GM10847 (cell line): ENCODE data around the gene TM2D1.

Experiments used
- POLR2A ChIP-seq: IDR thresholded peaks from 2 replicates; pipeline ENCODE4 v1.6.1; 2011; ENCODE audit not compliant: insufficient read length; ENCODE audit errors: extremely low read depth

TM2D1 gene

GRCh38 chr1:61659061-61659460, 65.9 kb downstream of the TM2D1 start:
- TF ChIP-seq POLR2A = no peak

GRCh38 chr1:61655453-61655852, 69.5 kb downstream of the TM2D1 start:
- TF ChIP-seq POLR2A = no peak

- TF ChIP-seq POLR2A = no peak
Measured at GRCh38 chr1:61654067-61654466, 70.9 kb downstream of the TM2D1 start.

DNA sequence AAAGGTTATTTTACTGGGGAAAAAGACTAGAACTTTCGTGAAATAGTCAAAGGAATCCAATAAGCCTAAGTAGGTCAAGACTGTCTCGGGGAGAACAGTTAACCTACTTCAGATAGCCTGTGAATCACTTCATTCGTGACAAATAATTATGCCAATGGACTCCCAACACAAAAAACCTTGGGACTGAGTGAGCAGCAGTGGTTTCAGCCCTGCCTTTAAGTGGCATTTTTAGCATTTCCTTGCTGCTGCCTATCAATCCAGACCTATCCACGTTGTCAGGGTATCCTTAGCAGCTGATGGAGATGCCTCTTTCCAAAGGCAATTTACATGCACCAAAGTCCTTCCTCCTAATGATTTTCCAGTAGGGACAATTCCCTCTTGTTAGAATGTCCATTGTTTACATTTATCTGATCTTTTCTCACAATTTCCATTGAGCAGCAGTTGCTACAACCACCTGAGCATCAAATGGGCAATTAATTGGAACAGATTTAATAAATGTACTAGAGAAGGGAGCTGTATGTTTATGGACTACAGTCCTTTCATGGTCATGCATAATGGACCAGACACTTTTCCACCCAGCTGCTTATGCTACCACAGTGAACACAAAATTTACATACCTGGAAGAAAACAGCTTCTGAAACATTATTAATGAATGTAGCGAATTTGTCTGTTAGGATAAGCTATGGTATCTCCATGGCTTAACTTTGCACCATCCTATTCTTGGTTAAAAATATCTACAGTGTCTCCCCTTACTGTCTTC, 75.8 kb downstream of the TM2D1 start:
- TF ChIP-seq POLR2A = no peak

GRCh38 chr1:61647142-61647541, 77.8 kb downstream of the TM2D1 start:
- TF ChIP-seq POLR2A = no peak

DNA sequence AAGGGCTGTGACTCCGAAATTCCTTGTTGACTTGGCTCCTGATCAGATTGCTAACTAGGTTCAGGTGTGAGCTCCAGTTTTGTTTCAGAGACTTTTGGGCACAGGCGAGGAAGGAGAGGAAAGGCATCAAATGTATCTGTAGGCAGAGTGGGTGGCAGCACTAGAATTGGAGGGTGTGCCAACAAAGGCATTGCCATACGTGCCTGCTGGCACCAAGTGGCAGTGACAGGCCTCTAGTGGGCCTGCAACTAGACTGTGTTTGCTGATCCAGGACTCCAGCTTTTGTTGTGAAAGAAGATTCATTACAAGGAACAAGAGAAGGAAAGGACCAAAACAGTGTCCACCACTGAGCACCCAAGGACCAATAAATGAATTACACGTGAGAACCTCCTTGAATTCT, 79.5 kb downstream of the TM2D1 start:
- no peak for TF ChIP-seq POLR2A

- TF ChIP-seq POLR2A = no peak
Measured at GRCh38 chr1:61644303-61644702, 80.6 kb downstream of the TM2D1 start.

DNA sequence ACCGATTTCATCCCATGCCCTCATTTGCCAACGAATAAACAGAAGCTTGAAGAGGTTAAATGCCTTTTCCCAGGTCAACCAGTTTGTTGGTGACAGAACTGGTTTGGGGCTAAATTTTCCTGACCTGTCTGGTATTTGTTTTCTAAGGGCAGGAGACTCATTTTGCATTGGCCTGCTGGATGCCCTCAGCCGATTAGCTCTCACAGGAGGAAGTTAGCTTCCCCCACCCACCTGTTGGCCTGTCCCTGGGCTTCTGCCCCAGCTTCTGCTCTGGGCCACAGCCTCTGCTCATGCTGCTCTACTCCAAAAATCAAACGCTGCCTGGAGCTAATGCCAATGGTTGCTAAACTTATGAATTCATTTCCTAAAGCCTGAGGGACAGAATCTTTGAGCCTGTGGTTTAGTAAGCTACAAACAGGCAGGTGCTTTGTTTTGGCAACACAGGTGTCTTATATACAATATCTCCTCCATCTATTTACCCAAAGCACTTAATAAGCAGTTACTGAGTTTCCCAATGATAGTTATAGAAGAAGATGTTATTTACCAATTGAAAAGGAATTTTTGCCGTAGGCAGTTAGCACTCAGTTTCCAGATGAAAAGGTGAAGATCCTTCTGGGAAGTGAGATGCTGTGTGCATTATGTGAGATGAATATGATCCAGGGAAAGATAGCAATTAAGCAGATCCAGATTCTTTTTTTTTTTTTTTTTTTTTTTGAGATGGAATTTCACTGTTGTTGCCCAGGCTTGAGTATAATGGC, 82.3 kb downstream of the TM2D1 start:
- no peak for TF ChIP-seq POLR2A

- no peak for TF ChIP-seq POLR2A
Measured at GRCh38 chr1:61641578-61642336, 83.2 kb downstream of the TM2D1 start.

GRCh38 chr1:61640531-61641530, 84.1 kb downstream of the TM2D1 start:
- TF ChIP-seq POLR2A = no peak

DNA sequence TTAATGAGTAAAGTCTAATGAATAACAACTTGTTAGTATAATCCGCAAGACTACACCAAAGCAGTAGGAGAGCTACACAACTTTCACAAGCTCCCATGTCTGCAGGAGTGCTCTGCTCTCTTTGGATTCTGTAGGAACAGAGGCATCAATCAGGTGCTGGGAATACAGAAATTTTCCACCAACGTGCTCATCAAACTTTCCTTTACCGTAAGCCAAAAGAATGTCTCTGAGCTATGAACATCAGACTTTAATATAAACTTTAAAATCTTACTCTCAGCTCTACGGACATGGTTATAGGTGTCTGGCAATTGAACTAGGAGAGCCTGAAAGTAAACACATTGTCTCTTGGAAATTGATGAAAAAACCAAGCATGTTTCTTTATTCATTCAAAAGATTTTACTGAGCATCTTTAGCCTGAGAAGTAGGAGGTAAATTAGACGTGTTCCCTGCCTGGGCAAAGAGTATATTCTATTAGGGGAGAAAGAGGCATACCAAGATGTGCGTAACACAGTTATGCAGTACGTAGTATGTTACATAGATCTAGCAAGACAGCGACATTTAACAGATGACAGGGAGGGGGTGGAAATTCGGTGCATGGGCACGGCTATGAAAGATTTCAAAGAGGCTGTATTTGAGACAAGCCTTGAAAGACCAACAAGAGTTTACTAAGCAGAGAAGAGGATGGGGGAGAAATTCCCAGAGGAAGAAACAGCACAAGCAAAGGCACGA, 85.2 kb downstream of the TM2D1 start:
- TF ChIP-seq POLR2A = no peak

GRCh38 chr1:61638911-61639605, 85.9 kb downstream of the TM2D1 start:
- no peak for TF ChIP-seq POLR2A

DNA sequence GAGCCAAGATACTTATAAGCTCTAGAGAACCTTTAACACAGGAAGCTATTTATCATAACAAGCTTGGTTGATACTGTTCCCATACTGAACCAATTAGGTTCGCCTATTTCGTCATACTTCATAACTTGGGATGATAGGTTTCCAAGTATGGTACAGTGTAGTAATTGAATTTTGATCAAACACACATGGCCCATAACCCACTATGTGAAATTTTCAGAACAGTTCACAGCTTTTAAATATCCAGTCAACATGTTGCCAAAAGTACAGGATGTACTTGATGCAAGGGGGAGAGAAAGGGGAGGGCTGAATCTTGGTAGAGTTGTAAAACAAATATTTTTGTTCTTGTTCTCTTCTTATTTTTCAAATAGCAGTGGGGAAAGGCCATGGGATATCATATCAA, 86.6 kb downstream of the TM2D1 start:
- TF ChIP-seq POLR2A = no peak
